Mesodermal cell (in vitro differentiated cells): Measurements from ENCODE around the gene TRIO.

Experiments used
- H3K27ac ChIP-seq: 2 replicates; pipeline ENCODE4 v1.7.0; 2013; ENCODE audit warnings: mild to moderate bottlenecking, low read depth, low read length, moderate library complexity; ENCODE audit not compliant: severe bottlenecking
- H3K36me3 ChIP-seq: 2 replicates; pipeline ENCODE4 v1.7.1; 2013; ENCODE audit warnings: mild to moderate bottlenecking, low read length, moderate library complexity; ENCODE audit not compliant: control insufficient read depth, insufficient read depth
- H3K4me1 ChIP-seq: one replicate; pipeline ENCODE4 v1.7.1; 2013; ENCODE audit warnings: mild to moderate bottlenecking, low read length; ENCODE audit not compliant: insufficient read depth, control insufficient read depth, poor library complexity, severe bottlenecking
- H3K4me3 ChIP-seq: 2 replicates; pipeline ENCODE4 v1.7.0; 2013; ENCODE audit warnings: low read length, control low read depth, mild to moderate bottlenecking; ENCODE audit not compliant: insufficient read depth, poor library complexity, severe bottlenecking; ENCODE audit errors: extremely low read depth
- H3K9me3 ChIP-seq: 2 replicates; pipeline ENCODE4 v1.7.1; 2013; ENCODE audit warnings: mild to moderate bottlenecking, low read length, moderate library complexity; ENCODE audit not compliant: control insufficient read depth
- WGBS, 2 experiments: methylation state at CpG; one replicate each; pipeline ENCODE4 v1.1.5; 2013; ENCODE audit warnings: missing lambda C conversion rate in 2 of 2; ENCODE audit not compliant: insufficient coverage in 2 of 2; 5-methylcytosine and 5-hydroxymethylcytosine counted together

Gene TRIO

DNA sequence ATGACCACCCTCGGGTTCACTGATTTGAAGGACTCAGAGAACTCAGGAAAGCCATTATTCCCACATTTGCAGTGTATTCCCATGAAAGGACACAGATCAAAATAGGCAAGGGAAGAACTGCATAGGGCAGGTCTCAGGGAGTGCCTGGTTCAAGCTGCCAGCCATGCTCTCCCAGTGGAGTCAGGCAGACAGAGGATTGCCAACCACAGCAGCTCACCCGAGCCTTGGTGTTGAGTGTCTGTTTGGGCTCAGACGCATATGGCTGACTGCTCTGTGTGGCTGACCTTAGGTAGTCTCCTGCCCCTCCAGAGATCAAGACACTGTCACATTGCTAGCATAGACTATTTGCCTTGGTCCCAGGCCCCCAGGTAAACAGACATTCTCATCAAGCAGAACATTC, 322.6 kb downstream of the TRIO start:
- H3K9me3 ChIP-seq, result no peaks in the 10 kb centered on the region
- H3K4me1 ChIP-seq, result peaks cover 10% of the 10 kb centered on the region
- 90 to 94% methylated on average over 2 to 3 of the region's 3 CpGs for WGBS, 2 experiments
- no peak overlapping the region for H3K27ac ChIP-seq
- no peak overlapping the region for H3K4me3 ChIP-seq
- H3K36me3 ChIP-seq, result peaks cover 94% of the 10 kb centered on the region

GRCh38 chr5:14467251-14467650, 324.1 kb downstream of the TRIO start:
- H3K27ac ChIP-seq, result no peak overlapping the region
- H3K4me3 ChIP-seq, result no peak overlapping the region
- WGBS, 2 experiments, result 59 to 94% methylated on average over 4 to 6 of the region's 8 CpGs
- peaks cover 87% of the 10 kb centered on the region for H3K36me3 ChIP-seq
- H3K4me1 ChIP-seq, result peaks cover 6% of the 10 kb centered on the region
- H3K9me3 ChIP-seq, result no peaks in the 10 kb centered on the region

- H3K36me3 ChIP-seq, result peaks cover 86% of the 10 kb centered on the region
- WGBS, 2 experiments, result 81 to 90% methylated on average over 2 to 3 of the region's 5 CpGs
- H3K9me3 ChIP-seq, result no peaks in the 10 kb centered on the region
- no peak overlapping the region for H3K4me3 ChIP-seq
- H3K4me1 ChIP-seq, result peaks cover 6% of the 10 kb centered on the region
- no peak overlapping the region for H3K27ac ChIP-seq
These were observed 324.7 kb downstream of the TRIO start for GRCh38 chr5:14467886-14468285.

GRCh38 chr5:14469551-14470377, 326.6 kb downstream of the TRIO start:
- Histone ChIP-seq H3K9me3 (no peaks in the 10 kb centered on the region), H3K27ac (no peak overlapping the region), H3K36me3 (peaks cover 81% of the 10 kb centered on the region), H3K4me1 (peaks cover 2% of the 10 kb centered on the region), H3K4me3 (no peak overlapping the region)
- WGBS, 2 experiments, result 83 to 97% methylated on average over 8 of the region's 10 CpGs

- peaks cover 2% of the 10 kb centered on the region for H3K4me1 ChIP-seq
- no peak overlapping the region for H3K27ac ChIP-seq
- no peaks in the 10 kb centered on the region for H3K9me3 ChIP-seq
- H3K36me3 ChIP-seq, result peaks cover 81% of the 10 kb centered on the region
- H3K4me3 ChIP-seq, result no peak overlapping the region
- WGBS, 2 experiments, result 88 to 90% methylated on average over 2 of the region's 3 CpGs
These were observed 328.4 kb downstream of the TRIO start for GRCh38 chr5:14471507-14471906.

- 89 to 100% methylated on average over 1 of the region's 3 CpGs for WGBS, 2 experiments
These were observed 329.9 kb downstream of the TRIO start for GRCh38 chr5:14472986-14473567.

GRCh38 chr5:14475045-14475444, 331.9 kb downstream of the TRIO start:
- H3K27ac ChIP-seq, result no peak overlapping the region
- no peak overlapping the region for H3K4me3 ChIP-seq
- H3K36me3 ChIP-seq, result peaks cover 79% of the 10 kb centered on the region
- H3K9me3 ChIP-seq, result no peaks in the 10 kb centered on the region
- no peaks in the 10 kb centered on the region for H3K4me1 ChIP-seq
- WGBS, 2 experiments, result 94 to 95% methylated on average over 3 of the region's 4 CpGs

More at GRCh38 chr5:14472986-14473567, 329.9 kb downstream of the TRIO start:
- peaks cover 81% of the 10 kb centered on the region for H3K36me3 ChIP-seq
- no peaks in the 10 kb centered on the region for H3K9me3 ChIP-seq
- no peak overlapping the region for H3K4me3 ChIP-seq
- H3K4me1 ChIP-seq, result peaks cover 2% of the 10 kb centered on the region
- no peak overlapping the region for H3K27ac ChIP-seq

DNA sequence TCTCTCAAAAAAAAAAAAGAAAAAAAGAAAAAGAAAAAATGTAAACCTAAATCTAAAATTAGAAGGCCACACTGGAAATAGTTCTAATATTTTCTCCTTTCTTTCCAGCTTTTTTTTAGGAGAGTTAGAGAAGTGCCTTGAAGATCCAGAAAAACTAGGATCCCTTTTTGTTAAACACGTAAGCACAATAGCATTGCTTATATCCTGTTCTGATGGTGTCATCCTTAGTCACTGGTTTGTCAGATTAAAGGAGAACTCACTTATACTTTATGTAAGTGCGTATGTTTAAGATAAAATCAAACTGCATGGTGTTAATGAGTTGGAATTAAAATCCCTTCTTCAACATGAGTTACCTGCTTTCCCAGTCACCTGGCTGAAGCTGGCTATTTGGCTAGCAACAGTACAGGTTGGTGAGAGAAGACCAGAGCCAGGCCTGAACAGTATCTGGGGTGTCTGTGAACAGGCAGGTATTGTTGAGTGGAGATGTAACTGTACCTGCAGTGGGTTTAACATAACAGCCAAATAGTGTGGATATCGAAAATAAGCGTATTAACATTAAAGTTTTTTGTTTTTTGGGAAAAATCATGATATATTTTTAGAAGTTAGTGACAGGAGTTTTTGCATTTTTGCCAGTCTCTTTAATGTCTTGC, 333.8 kb downstream of the TRIO start:
- no peak overlapping the region for H3K27ac ChIP-seq
- H3K9me3 ChIP-seq, result no peaks in the 10 kb centered on the region
- WGBS, 2 experiments, result 100% methylated on average over 1 to 3 of the region's 4 CpGs
- no peaks in the 10 kb centered on the region for H3K4me1 ChIP-seq
- H3K36me3 ChIP-seq, result peaks cover 86% of the 10 kb centered on the region
- H3K4me3 ChIP-seq, result no peak overlapping the region

DNA sequence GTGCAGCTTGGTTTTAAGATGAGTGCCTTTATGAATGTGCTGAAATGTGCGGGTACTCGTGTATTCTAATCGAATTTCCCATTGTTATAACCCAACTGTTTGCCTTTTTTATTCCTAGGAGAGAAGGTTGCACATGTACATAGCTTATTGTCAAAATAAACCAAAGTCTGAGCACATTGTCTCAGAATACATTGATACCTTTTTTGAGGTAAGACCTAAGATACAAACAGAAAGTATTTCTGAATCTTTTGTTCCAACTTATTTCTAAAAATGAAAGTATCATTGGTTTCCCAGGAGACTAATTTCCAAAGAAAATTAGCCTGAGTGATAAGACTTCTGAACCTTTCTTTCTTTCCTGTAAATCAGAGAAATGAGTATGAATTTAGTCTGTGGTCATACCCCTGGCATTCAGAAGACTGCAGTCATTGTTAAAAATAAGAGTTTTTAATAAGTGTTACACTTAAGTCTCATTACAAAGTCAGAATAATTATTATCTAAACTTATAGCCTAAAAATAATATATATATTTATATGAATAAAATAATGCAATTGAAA, 336.1 kb downstream of the TRIO start:
- H3K27ac ChIP-seq, result no peak overlapping the region
- WGBS, 2 experiments, result 100% methylated on average over 1 of the region's 3 CpGs; no CpG with 5 or more reads in 1 of the 2 experiments
- no peaks in the 10 kb centered on the region for H3K9me3 ChIP-seq
- H3K4me3 ChIP-seq, result no peak overlapping the region
- H3K36me3 ChIP-seq, result peaks cover 92% of the 10 kb centered on the region
- H3K4me1 ChIP-seq, result no peaks in the 10 kb centered on the region

- Histone ChIP-seq H3K4me1 (no peaks in the 10 kb centered on the region), H3K27ac (no peak overlapping the region), H3K36me3 (peaks cover 92% of the 10 kb centered on the region), H3K9me3 (no peaks in the 10 kb centered on the region), H3K4me3 (no peak overlapping the region)
- 91 to 98% methylated on average over 7 to 8 of the region's 8 CpGs for WGBS, 2 experiments
These were observed 338.2 kb downstream of the TRIO start for GRCh38 chr5:14481349-14481748.
